Measurements from ENCODE around the gene TOB2.
A peak's percentile ranks its signal among the peaks of the same experiment; 100 is the strongest.

Gene TOB2

GRCh38 chr22:41468381-41469217 lies 22.0 kb upstream of the TOB2 start, which contains the start of the genes ACO2 and PHF5A (continued):
- TF ChIP-seq ZNF37A (tag by site-specific recombination; IDR thresholded peaks at IDR 0.05) (no peak), GFI1B (tag by site-specific recombination; IDR thresholded peaks at IDR 0.05) (no peak), ZNF658 (tag by site-specific recombination; IDR thresholded peaks at IDR 0.05) (no peak), GLI2 (tag by site-specific recombination; IDR thresholded peaks at IDR 0.05; ENCODE audit: borderline replicate concordance, low read depth) (no peak), ELK4 (IDR thresholded peaks at IDR 0.05; ENCODE audit: borderline replicate concordance, low read depth, low read length) (peak; percentile 87), CTCF (tag by site-specific recombination; IDR thresholded peaks at IDR 0.05) (no peak), ZNF791 (tag by site-specific recombination; IDR thresholded peaks at IDR 0.05) (no peak), ZNF747 (tag by site-specific recombination; IDR thresholded peaks at IDR 0.05) (no peak), ZBTB6 (tag by site-specific recombination; IDR thresholded peaks at IDR 0.05) (no peak), ZIC2 (tag by site-specific recombination; IDR thresholded peaks at IDR 0.05) (peak; percentile 66; the same call in 1 of the 2 replicates), ZNF449 (tag by site-specific recombination; IDR thresholded peaks at IDR 0.05) (no peak; the same call in 1 of the 2 replicates), ZNF169 (tag by site-specific recombination; IDR thresholded peaks at IDR 0.05) (no peak), SCRT1 (tag by site-specific recombination; IDR thresholded peaks at IDR 0.05; ENCODE audit: borderline replicate concordance) (no peak), ZBTB11 (tag by site-specific recombination; conservative IDR thresholded peaks at IDR 0.05; ENCODE audit: low read depth) (peak; percentile 30), ZBTB44 (tag by site-specific recombination; IDR thresholded peaks at IDR 0.05) (peak; percentile 61; the same call in 1 of the 2 replicates), ZNF785 (tag by site-specific recombination; IDR thresholded peaks at IDR 0.05) (peak; percentile 63; the same call in 1 of the 2 replicates), ZNF366 (tag by site-specific recombination; conservative IDR thresholded peaks at IDR 0.05) (no peak), ZNF266 (tag by site-specific recombination; IDR thresholded peaks at IDR 0.05; ENCODE audit: low read depth) (no peak), ZNF184 (tag by site-specific recombination; IDR thresholded peaks at IDR 0.05) (no peak), ZNF610 (tag by site-specific recombination; IDR thresholded peaks at IDR 0.05; ENCODE audit: borderline replicate concordance) (no peak), PRDM1 (tag by site-specific recombination; IDR thresholded peaks at IDR 0.05) (no peak), ZNF302 (tag by site-specific recombination; IDR thresholded peaks at IDR 0.05; ENCODE audit: low read depth) (no peak), ZNF280C (tag by site-specific recombination; IDR thresholded peaks at IDR 0.05) (no peak), KLF10 (tag by site-specific recombination; IDR thresholded peaks at IDR 0.05) (peak; percentile 87), ZNF521 (tag by site-specific recombination; IDR thresholded peaks at IDR 0.05) (no peak)
